ENCODE data around the gene CEP85.

The CEP85 gene

GRCh38 chr1:26269198-26269550 is 35.2 kb downstream of the CEP85 start:
- Histone ChIP-seq H3K4me3 (ENCODE audit: low read length) (no peak overlapping the region), H3K9ac (ENCODE audit: low read length) (no peak overlapping the region), H3K27me3 (ENCODE audit: control insufficient read depth, insufficient read depth, low read length) (no peaks in the 10 kb centered on the region), H3K36me3 (ENCODE audit: control insufficient read depth, insufficient read depth, low read length) (no peaks in the 10 kb centered on the region), H3K9me3 (ENCODE audit: control insufficient read depth, low read length) (no peaks in the 10 kb centered on the region), H3K4me1 (ENCODE audit: control insufficient read depth, insufficient read depth, low read length) (no peaks in the 10 kb centered on the region)

- H3K36me3 ChIP-seq (ENCODE audit: control insufficient read depth, insufficient read depth, low read length), result no peaks in the 10 kb centered on the region
- no peak overlapping the region for H3K4me3 ChIP-seq (ENCODE audit: low read length)
- H3K9me3 ChIP-seq (ENCODE audit: control insufficient read depth, low read length), result no peaks in the 10 kb centered on the region
- H3K27me3 ChIP-seq (ENCODE audit: control insufficient read depth, insufficient read depth, low read length), result no peaks in the 10 kb centered on the region
- H3K4me1 ChIP-seq (ENCODE audit: control insufficient read depth, insufficient read depth, low read length), result peaks cover 45% of the 10 kb centered on the region
- no peak overlapping the region for H3K9ac ChIP-seq (ENCODE audit: low read length)
Measured at GRCh38 chr1:26274801-26275425, 40.9 kb downstream of the CEP85 start.

GRCh38 chr1:26275580-26276431 is 41.8 kb downstream of the CEP85 start:
- peaks cover 49% of the 10 kb centered on the region for H3K4me1 ChIP-seq (ENCODE audit: control insufficient read depth, insufficient read depth, low read length)
- H3K9ac ChIP-seq (ENCODE audit: low read length), result peak overlapping the region; percentile 86
- H3K4me3 ChIP-seq (ENCODE audit: low read length), result no peak overlapping the region
- H3K9me3 ChIP-seq (ENCODE audit: control insufficient read depth, low read length), result no peaks in the 10 kb centered on the region
- no peaks in the 10 kb centered on the region for H3K36me3 ChIP-seq (ENCODE audit: control insufficient read depth, insufficient read depth, low read length)
- no peaks in the 10 kb centered on the region for H3K27me3 ChIP-seq (ENCODE audit: control insufficient read depth, insufficient read depth, low read length)

- Histone ChIP-seq H3K9ac (ENCODE audit: low read length) (peak overlapping the region; percentile 86), H3K9me3 (ENCODE audit: control insufficient read depth, low read length) (no peaks in the 10 kb centered on the region), H3K27me3 (ENCODE audit: control insufficient read depth, insufficient read depth, low read length) (no peaks in the 10 kb centered on the region), H3K4me1 (ENCODE audit: control insufficient read depth, insufficient read depth, low read length) (peaks cover 55% of the 10 kb centered on the region), H3K4me3 (ENCODE audit: low read length) (no peak overlapping the region), H3K36me3 (ENCODE audit: control insufficient read depth, insufficient read depth, low read length) (no peaks in the 10 kb centered on the region)
Measured at GRCh38 chr1:26276432-26276838, 42.4 kb downstream of the CEP85 start.

GRCh38 chr1:26277261-26277661 is 43.3 kb downstream of the CEP85 start:
- Histone ChIP-seq H3K36me3 (ENCODE audit: control insufficient read depth, insufficient read depth, low read length) (no peaks in the 10 kb centered on the region), H3K4me3 (ENCODE audit: low read length) (no peak overlapping the region), H3K9ac (ENCODE audit: low read length) (peak overlapping the region; percentile 86), H3K4me1 (ENCODE audit: control insufficient read depth, insufficient read depth, low read length) (peaks cover 62% of the 10 kb centered on the region), H3K9me3 (ENCODE audit: control insufficient read depth, low read length) (no peaks in the 10 kb centered on the region), H3K27me3 (ENCODE audit: control insufficient read depth, insufficient read depth, low read length) (no peaks in the 10 kb centered on the region)

GRCh38 chr1:26277719-26278118 is 43.7 kb downstream of the CEP85 start:
- H3K9ac ChIP-seq (ENCODE audit: low read length), result peak overlapping the region; percentile 86
- H3K4me3 ChIP-seq (ENCODE audit: low read length), result no peak overlapping the region
- no peaks in the 10 kb centered on the region for H3K9me3 ChIP-seq (ENCODE audit: control insufficient read depth, low read length)
- peaks cover 63% of the 10 kb centered on the region for H3K4me1 ChIP-seq (ENCODE audit: control insufficient read depth, insufficient read depth, low read length)
- no peaks in the 10 kb centered on the region for H3K36me3 ChIP-seq (ENCODE audit: control insufficient read depth, insufficient read depth, low read length)
- no peaks in the 10 kb centered on the region for H3K27me3 ChIP-seq (ENCODE audit: control insufficient read depth, insufficient read depth, low read length)

- no peaks in the 10 kb centered on the region for H3K36me3 ChIP-seq (ENCODE audit: control insufficient read depth, insufficient read depth, low read length)
- no peak overlapping the region for H3K4me3 ChIP-seq (ENCODE audit: low read length)
- no peaks in the 10 kb centered on the region for H3K27me3 ChIP-seq (ENCODE audit: control insufficient read depth, insufficient read depth, low read length)
- peak overlapping the region; percentile 86 for H3K9ac ChIP-seq (ENCODE audit: low read length)
- no peaks in the 10 kb centered on the region for H3K9me3 ChIP-seq (ENCODE audit: control insufficient read depth, low read length)
- peaks cover 69% of the 10 kb centered on the region for H3K4me1 ChIP-seq (ENCODE audit: control insufficient read depth, insufficient read depth, low read length)
Measured at GRCh38 chr1:26278303-26278702, 44.3 kb downstream of the CEP85 start.

GRCh38 chr1:26278724-26279455 is 44.9 kb downstream of the CEP85 start:
- Histone ChIP-seq H3K36me3 (ENCODE audit: control insufficient read depth, insufficient read depth, low read length) (no peaks in the 10 kb centered on the region), H3K4me1 (ENCODE audit: control insufficient read depth, insufficient read depth, low read length) (peaks cover 74% of the 10 kb centered on the region), H3K4me3 (ENCODE audit: low read length) (peak overlapping the region; percentile 75)

GRCh38 chr1:26279456-26280332 is 45.7 kb downstream of the CEP85 start, which contains the start of gene SH3BGRL3:
TSS of gene SH3BGRL3 (plus strand) at chr1:26280086. CDS start at chr1:26280156, 70 bp downstream.
- no peaks in the 10 kb centered on the region for H3K36me3 ChIP-seq (ENCODE audit: control insufficient read depth, insufficient read depth, low read length)
- no peaks in the 10 kb centered on the region for H3K27me3 ChIP-seq (ENCODE audit: control insufficient read depth, insufficient read depth, low read length)
- H3K9me3 ChIP-seq (ENCODE audit: control insufficient read depth, low read length), result no peaks in the 10 kb centered on the region
- peak within 1 kb of the TSS; percentile 86 for H3K9ac ChIP-seq (ENCODE audit: low read length)
- H3K4me3 ChIP-seq (ENCODE audit: low read length), result peak within 1 kb of the TSS; percentile 75
- H3K4me1 ChIP-seq (ENCODE audit: control insufficient read depth, insufficient read depth, low read length), result peaks cover 82% of the 10 kb centered on the region

More at GRCh38 chr1:26278724-26279455, 44.9 kb downstream of the CEP85 start:
- H3K9me3 ChIP-seq (ENCODE audit: control insufficient read depth, low read length), result no peaks in the 10 kb centered on the region
- no peaks in the 10 kb centered on the region for H3K27me3 ChIP-seq (ENCODE audit: control insufficient read depth, insufficient read depth, low read length)
- peak overlapping the region; percentile 86 for H3K9ac ChIP-seq (ENCODE audit: low read length)

- Histone ChIP-seq H3K9me3 (ENCODE audit: control insufficient read depth, low read length) (no peaks in the 10 kb centered on the region), H3K9ac (ENCODE audit: low read length) (peak overlapping the region; percentile 86), H3K4me1 (ENCODE audit: control insufficient read depth, insufficient read depth, low read length) (peaks cover 87% of the 10 kb centered on the region), H3K27me3 (ENCODE audit: control insufficient read depth, insufficient read depth, low read length) (no peaks in the 10 kb centered on the region), H3K4me3 (ENCODE audit: low read length) (peak overlapping the region; percentile 75), H3K36me3 (ENCODE audit: control insufficient read depth, insufficient read depth, low read length) (no peaks in the 10 kb centered on the region)
Measured at GRCh38 chr1:26280333-26281042, 46.5 kb downstream of the CEP85 start.
